Skeletal muscle tissue (tissue), 4 donors: ENCODE measurements around the gene RETREG1. TPM values are rescaled to one million over a fixed set of nuclear protein-coding genes. Genes with fewer than 3 reads are reported as not detected.
A peak's percentile ranks its signal among the peaks of the same experiment; 100 is the strongest.
"Not testable (repeated sequence)": the region's sequence is repeated elsewhere in the genome, so short reads cannot be mapped to it uniquely, and the experiment has no call there.

Experiments used
- H3K27ac ChIP-seq: one replicate; pipeline ENCODE4 v1.7.0; 2013; ENCODE audit warnings: mild to moderate bottlenecking, low read depth, low read length, inconsistent platforms
- H3K27me3 ChIP-seq, 3 donors: one replicate each; pipeline ENCODE4 v1.7.0; 2013; ENCODE audit warnings: low read length in 3 of 3; ENCODE audit not compliant: control insufficient read depth in 3 of 3, insufficient read depth in 3 of 3
- H3K36me3 ChIP-seq, 3 donors: one replicate each; pipeline ENCODE4 v1.7.0; 2013; ENCODE audit warnings: low read length in 3 of 3; ENCODE audit not compliant: control insufficient read depth in 3 of 3, insufficient read depth in 3 of 3
- H3K4me1 ChIP-seq, 3 donors: one replicate each; pipeline ENCODE4 v1.7.0; 2013; ENCODE audit warnings: low read length in 3 of 3, mild to moderate bottlenecking in 3 of 3; ENCODE audit not compliant: control insufficient read depth in 3 of 3, insufficient read depth in 3 of 3
- H3K4me3 ChIP-seq, 3 donors: one replicate each; pipeline ENCODE4 v1.7.0; 2013; ENCODE audit warnings: low read length in 3 of 3
- H3K9ac ChIP-seq, 3 donors: one replicate each; pipeline ENCODE4 v1.7.0; 2013; ENCODE audit warnings: low read length in 3 of 3, mild to moderate bottlenecking in 3 of 3, moderate library complexity in 2 of 3, low read depth in 1 of 3
- H3K9me3 ChIP-seq, 3 donors: one replicate each; pipeline ENCODE4 v1.7.0; 2013; ENCODE audit warnings: low read length in 3 of 3; ENCODE audit not compliant: control insufficient read depth in 3 of 3
- total RNA-seq: library from RNA; depleted of rRNA; stranded (reverse); fragments of >200 nt; gene quantifications from one replicate; pipeline ENCODE4 v1.2.3, GENCODE V29; 2014
- donor health status: Osteomylitis.

Gene RETREG1
- total RNA-seq, 1 donor from 2014 or later: 61.1 TPM

DNA sequence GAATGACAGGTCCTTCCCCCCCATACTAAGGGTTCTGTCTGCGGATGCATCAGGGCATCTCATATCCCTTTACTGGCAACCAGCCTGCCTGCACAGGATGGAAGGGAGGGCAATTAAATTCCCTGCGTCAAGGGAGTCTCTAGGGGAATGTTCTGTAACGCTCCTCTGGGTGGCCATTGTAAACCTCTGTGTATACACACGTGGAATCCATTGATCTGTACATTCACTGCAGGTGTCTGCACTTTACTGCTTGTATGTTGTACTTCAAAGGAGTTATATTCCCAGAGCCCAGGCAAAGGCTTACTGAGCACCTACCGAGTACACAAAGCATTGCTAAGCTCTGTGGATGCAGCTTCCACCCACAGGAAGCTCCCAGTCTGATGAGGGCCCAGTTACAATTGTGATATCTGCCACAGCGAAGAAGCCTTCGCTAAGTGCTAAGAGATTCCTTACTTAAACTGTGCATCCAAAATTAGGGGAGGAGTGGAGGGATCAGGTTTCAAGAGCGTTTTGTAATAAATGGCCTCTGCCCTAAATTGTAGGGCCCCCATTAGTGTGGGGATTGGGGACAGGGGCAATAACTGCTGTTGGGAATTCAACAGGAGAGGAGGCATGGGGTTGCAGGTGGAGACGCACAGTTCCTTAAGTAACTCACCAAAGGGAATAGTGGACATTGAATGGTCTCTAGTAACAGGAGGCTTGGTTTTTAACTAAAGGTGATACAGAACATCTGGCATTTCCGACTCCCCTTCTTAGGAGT lies 1.5 kb upstream of the RETREG1 start:
- Histone ChIP-seq H3K4me3 (no peak overlapping the region), H3K27me3 (peaks cover 0 to 7% (median 5%) of the 10 kb centered on the region in 3 donors), H3K9ac (peak overlapping the region in 1 of 3 donors; percentile 38), H3K27ac (no peak overlapping the region), H3K36me3 (no peaks in the 10 kb centered on the region), H3K4me1 (peaks cover 8 to 11% (median 11%) of the 10 kb centered on the region in 3 donors), H3K9me3 (no peaks in the 10 kb centered on the region)

DNA sequence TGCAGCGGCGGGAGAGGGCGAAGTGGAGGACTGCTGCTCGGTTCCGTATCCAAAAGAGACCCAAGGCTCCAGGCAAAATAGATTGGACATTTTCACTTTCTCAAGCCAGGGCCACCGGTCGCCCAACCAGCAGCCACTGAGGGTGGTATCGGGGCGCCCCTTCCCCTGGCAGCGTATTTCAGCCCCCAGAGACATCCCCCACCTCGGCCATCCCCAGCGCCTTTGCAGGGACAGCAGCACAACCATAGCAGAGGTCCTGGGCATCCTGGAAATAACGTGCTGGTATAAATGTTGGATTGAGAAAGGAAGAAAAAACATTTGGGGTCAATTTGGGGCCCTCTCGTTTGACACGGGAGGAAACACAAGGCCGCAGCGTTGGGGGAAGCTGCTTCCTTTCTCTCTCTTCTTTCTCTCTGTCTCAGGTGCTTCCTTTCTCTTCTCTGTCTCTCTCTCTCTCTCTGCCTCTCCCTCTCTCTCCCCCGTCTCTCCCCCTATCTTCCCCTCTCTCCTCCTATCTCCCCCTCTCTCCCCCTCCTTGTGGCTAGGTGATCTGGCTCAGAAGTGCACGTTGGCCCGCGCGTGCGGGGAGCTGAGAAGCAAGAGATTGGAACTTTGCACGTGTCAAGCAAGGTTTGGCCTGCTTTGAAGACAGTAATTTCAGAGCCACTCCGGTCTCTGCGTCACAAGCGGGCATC lies 624 bp upstream of the RETREG1 start:
- no peak overlapping the region for H3K27ac ChIP-seq
- peaks cover 0 to 7% (median 5%) of the 10 kb centered on the region in 3 donors for H3K27me3 ChIP-seq
- H3K4me3 ChIP-seq: peak overlapping the region; percentile 61 to 74 (median 70)
- peaks cover 8 to 11% (median 11%) of the 10 kb centered on the region in 3 donors for H3K4me1 ChIP-seq
- no peaks in the 10 kb centered on the region for H3K9me3 ChIP-seq
- no peaks in the 10 kb centered on the region for H3K36me3 ChIP-seq
- H3K9ac ChIP-seq: peak overlapping the region; percentile 59 to 72 (median 67)

GRCh38 chr5:16615741-16616535 lies 859 bp downstream of the RETREG1 start:
- H3K27ac ChIP-seq: no peak overlapping the region
- peaks cover 0 to 7% (median 5%) of the 10 kb centered on the region in 3 donors for H3K27me3 ChIP-seq
- H3K36me3 ChIP-seq: no peaks in the 10 kb centered on the region
- H3K4me1 ChIP-seq: peaks cover 8 to 11% (median 11%) of the 10 kb centered on the region in 3 donors
- H3K4me3 ChIP-seq: peak overlapping the region; percentile 70 to 74 (median 70)
- H3K9ac ChIP-seq: peak overlapping the region; percentile 47 to 72 (median 69)
- H3K9me3 ChIP-seq: no peaks in the 10 kb centered on the region

- Histone ChIP-seq H3K9ac (no peak overlapping the region), H3K36me3 (no peaks in the 10 kb centered on the region), H3K9me3 (no peaks in the 10 kb centered on the region), H3K27me3 (peaks cover 0 to 13% (median 5%) of the 10 kb centered on the region in 3 donors), H3K4me1 (peaks cover 8 to 11% (median 11%) of the 10 kb centered on the region in 3 donors), H3K4me3 (no peak overlapping the region), H3K27ac (no peak overlapping the region)
These were observed 4.8 kb downstream of the RETREG1 start for GRCh38 chr5:16612007-16612406.

GRCh38 chr5:16610896-16611295 lies 5.9 kb downstream of the RETREG1 start:
- not testable (repeated sequence) for H3K27ac ChIP-seq, H3K9ac ChIP-seq, H3K4me1 ChIP-seq, H3K9me3 ChIP-seq, H3K36me3 ChIP-seq, H3K27me3 ChIP-seq, H3K4me3 ChIP-seq

- Histone ChIP-seq H3K4me3 (no peak overlapping the region), H3K27me3 (peaks cover 0 to 6% (median 0%) of the 10 kb centered on the region in 3 donors), H3K36me3 (no peaks in the 10 kb centered on the region), H3K4me1 (no peaks in the 10 kb centered on the region), H3K27ac (no peak overlapping the region), H3K9ac (no peak overlapping the region), H3K9me3 (peaks cover 0 to 4% (median 0%) of the 10 kb centered on the region in 3 donors)
These were observed 7.4 kb downstream of the RETREG1 start for GRCh38 chr5:16609412-16609811.

DNA sequence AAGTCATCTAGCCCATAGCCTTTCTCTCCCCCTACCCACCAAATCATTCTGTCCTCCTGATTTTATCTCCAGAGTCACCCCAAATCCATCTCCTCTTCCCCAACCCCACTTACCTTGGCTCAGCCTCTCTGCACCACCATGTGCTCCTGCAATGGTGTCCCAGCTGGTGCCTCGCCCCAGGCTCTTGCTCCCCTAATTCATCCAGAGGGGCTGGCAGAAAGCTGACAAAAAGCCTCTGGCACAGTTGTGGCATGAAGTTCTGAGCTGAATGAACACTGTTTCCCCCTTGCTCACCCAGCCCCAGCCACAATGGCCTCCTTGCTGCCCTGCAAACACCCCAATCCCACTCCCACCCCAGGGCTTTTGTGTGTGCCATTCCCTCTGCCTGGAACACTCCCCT lies 10.2 kb downstream of the RETREG1 start:
- H3K4me1 ChIP-seq: no peaks in the 10 kb centered on the region
- no peak overlapping the region for H3K9ac ChIP-seq
- H3K27ac ChIP-seq: no peak overlapping the region
- peaks cover 0 to 4% (median 0%) of the 10 kb centered on the region in 3 donors for H3K9me3 ChIP-seq
- no peak overlapping the region for H3K4me3 ChIP-seq
- H3K27me3 ChIP-seq: peaks cover 0 to 6% (median 0%) of the 10 kb centered on the region in 3 donors
- H3K36me3 ChIP-seq: no peaks in the 10 kb centered on the region

GRCh38 chr5:16603701-16604100 lies 13.1 kb downstream of the RETREG1 start:
- peaks cover 0 to 4% (median 0%) of the 10 kb centered on the region in 3 donors for H3K9me3 ChIP-seq
- H3K4me1 ChIP-seq: no peaks in the 10 kb centered on the region
- H3K9ac ChIP-seq: no peak overlapping the region
- H3K27ac ChIP-seq: no peak overlapping the region
- no peaks in the 10 kb centered on the region for H3K36me3 ChIP-seq
- H3K4me3 ChIP-seq: no peak overlapping the region
- H3K27me3 ChIP-seq: peaks cover 0 to 3% (median 0%) of the 10 kb centered on the region in 3 donors

DNA sequence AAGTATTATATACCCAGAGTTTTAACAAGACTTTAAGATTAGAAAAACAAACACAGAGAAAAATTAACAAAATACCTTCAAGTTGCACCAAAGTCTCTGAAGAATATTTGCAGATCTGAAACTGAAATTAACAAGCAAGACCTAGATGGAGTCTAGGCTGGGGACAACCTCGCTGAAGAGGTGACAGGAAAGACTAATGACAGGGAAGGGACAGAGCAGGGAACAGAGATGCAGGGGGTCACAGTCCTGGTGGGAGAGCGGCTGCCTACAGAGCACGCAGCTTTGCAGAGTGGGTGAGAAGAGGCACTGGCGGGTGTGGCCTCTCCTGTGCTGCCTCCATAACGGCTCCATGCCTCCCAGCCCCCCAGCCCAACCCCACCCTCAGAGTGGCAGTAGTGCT lies 13.5 kb downstream of the RETREG1 start:
- Histone ChIP-seq H3K36me3 (no peaks in the 10 kb centered on the region), H3K27ac (no peak overlapping the region), H3K27me3 (peaks cover 0 to 3% (median 0%) of the 10 kb centered on the region in 3 donors), H3K9ac (no peak overlapping the region), H3K9me3 (peaks cover 0 to 4% (median 0%) of the 10 kb centered on the region in 3 donors), H3K4me3 (no peak overlapping the region), H3K4me1 (no peaks in the 10 kb centered on the region)
